Heart left ventricle (tissue), 16 donors: ENCODE data around the gene EXPH5. TPM values are rescaled to one million over a fixed set of nuclear protein-coding genes. Genes with fewer than 3 reads are reported as not detected.

Source experiments
- ATAC-seq, 4 donors: fragments of 200-7000 bp; cut with Tn5 transposase; one replicate each; pipeline ENCODE4 v1.9.1; 2020 to 2022; ENCODE audit warnings: moderate library complexity in 4 of 4, mild to moderate bottlenecking in 3 of 4, moderate number of reproducible peaks in 1 of 4
- DNase-seq, 5 donors: peaks; one replicate each; pipeline ENCODE4 v3.0.0-alpha.2; 2020
- H3K27ac ChIP-seq, 12 donors: fragments of 200-600 bp; sonication (generic) in 4 of 12; one replicate each; pipeline versions ENCODE4 v1.5.0 to v1.8.0; 2016 to 2022; ENCODE audit warnings: mild to moderate bottlenecking in 2 of 12
- H3K27me3 ChIP-seq, 9 donors: fragments of 200-600 bp; sonication (generic) in 2 of 9; one replicate each; pipeline versions ENCODE4 v1.5.1 to v1.8.0; 2016 to 2022; ENCODE audit warnings: mild to moderate bottlenecking in 3 of 9
- H3K36me3 ChIP-seq, 9 donors: fragments of 200-600 bp; sonication (generic) in 2 of 9; one replicate each; pipeline versions ENCODE4 v1.5.0 to v1.8.0; 2018 to 2022; ENCODE audit warnings: mild to moderate bottlenecking in 2 of 9
- H3K4me1 ChIP-seq, 12 donors: fragments of 200-600 bp; sonication (generic) in 4 of 12; one replicate each; pipeline versions ENCODE4 v1.5.0 to v1.8.0; 2016 to 2022; ENCODE audit warnings: mild to moderate bottlenecking in 3 of 12
- H3K4me3 ChIP-seq, 12 donors: fragments of 200-600 bp; sonication (generic) in 4 of 12; one replicate each; pipeline versions ENCODE4 v1.5.0 to v1.8.0; 2017 to 2022; ENCODE audit warnings: mild to moderate bottlenecking in 9 of 12, moderate library complexity in 4 of 12
- H3K9me3 ChIP-seq, 12 donors: fragments of 200-600 bp; sonication (generic) in 4 of 12; one replicate each; pipeline versions ENCODE4 v1.5.0 to v1.8.0; 2016 to 2022; ENCODE audit warnings: mild to moderate bottlenecking in 1 of 12
- POLR2A ChIP-seq, 2 donors: fragments of 450-650 bp; IDR thresholded peaks; one replicate each; pipeline ENCODE4 v1.6.1; 2017; ENCODE audit warnings: antibody characterized with exemption in 2 of 2, mild to moderate bottlenecking in 2 of 2, moderate library complexity in 2 of 2
- WGBS, 4 donors: extraction: QIAGEN DNeasy Blood & Tissue Kit in 2 of 4; methylation state at CpG; one replicate each; pipeline versions ENCODE4 v1.1.5 to v1.1.7; 2013 to 2018; 5-methylcytosine and 5-hydroxymethylcytosine counted together
- intact Hi-C, 10 donors: fragments of 100-400 bp; cut with DNase I; formaldehyde crosslinking; loops; one replicate each; pipeline versions ENCODE4 v1.11.1 to v1.14.2; 2022
- polyA plus RNA-seq, 2 donors: library from polyadenylated mRNA; stranded (reverse); fragments of 200-250 nt; gene quantifications; one replicate each; pipeline ENCODE4 v1.2.3, GENCODE V29; 2013
- total RNA-seq, 9 donors: library from RNA; depleted of rRNA in 2 of 9; stranded (reverse); fragments of >200 nt in 2 of 9; fragmentation: NEBNext Ultra II Directional in 3 of 9; extraction: Animal tissue kit (Norgen Biotek cat#: 25700) in 3 of 9; gene quantifications; one replicate each; pipeline versions ENCODE4 v1.1.0 to v1.2.4, GENCODE V29; 2016 to 2023
- TF ChIP-seq, protein P1 (sequence below), 12 donors: fragments of 200-600 bp; sonication (generic) in 4 of 12; IDR thresholded peaks; one replicate each; pipeline versions ENCODE4 v1.5.0 to v1.8.0; 2018 to 2022; ENCODE audit warnings: antibody characterized with exemption in 12 of 12, mild to moderate bottlenecking in 5 of 12
- donor health status: ischemic (EF 13 %, LVEDD 7.1; RV severe dilation, severe dysfunction).
- donor health status: healthy with polysubstance abuse.
- donor health status: DM: no; HTN: yes; CAD: no.
- donor health status: DM: no; HTN: no; CAD: no.
- donor health status: ischemic (EF 25% LVEDD 6.9; RV normal size, moderate dysfunction).
- donor health status: ischemic (EF 25% LVEDD 5.7; RV mildly dilated, moderate dysfunction).
- donor health status: healthy.
- donor health status: DM: yes; HTN: yes; CAD: no.
- donor health status: ischemic (EF 35%, LVEDD 5.7; RV mildly dilated, moderate dysfunction).
- donor health status: nonischemic (EF 11% LVEDD 7.7; RV severe dilation, severe dysfunction).
- donor health status: DM: yes; HTN: yes; CAD: no.
- donor health status: PGD.
- donor health status: ischemic (EF 29% LVEDD 5.4; RV normal size, mild dysfunction).
- donor health status: nonischemic (EF 23%, LVEDD 6.1; RV moderate dilation, normal function).

The EXPH5 gene
- total and polyA plus RNA-seq, 11 donors, result 0.14 to 4.2 (median 1.1) TPM

DNA sequence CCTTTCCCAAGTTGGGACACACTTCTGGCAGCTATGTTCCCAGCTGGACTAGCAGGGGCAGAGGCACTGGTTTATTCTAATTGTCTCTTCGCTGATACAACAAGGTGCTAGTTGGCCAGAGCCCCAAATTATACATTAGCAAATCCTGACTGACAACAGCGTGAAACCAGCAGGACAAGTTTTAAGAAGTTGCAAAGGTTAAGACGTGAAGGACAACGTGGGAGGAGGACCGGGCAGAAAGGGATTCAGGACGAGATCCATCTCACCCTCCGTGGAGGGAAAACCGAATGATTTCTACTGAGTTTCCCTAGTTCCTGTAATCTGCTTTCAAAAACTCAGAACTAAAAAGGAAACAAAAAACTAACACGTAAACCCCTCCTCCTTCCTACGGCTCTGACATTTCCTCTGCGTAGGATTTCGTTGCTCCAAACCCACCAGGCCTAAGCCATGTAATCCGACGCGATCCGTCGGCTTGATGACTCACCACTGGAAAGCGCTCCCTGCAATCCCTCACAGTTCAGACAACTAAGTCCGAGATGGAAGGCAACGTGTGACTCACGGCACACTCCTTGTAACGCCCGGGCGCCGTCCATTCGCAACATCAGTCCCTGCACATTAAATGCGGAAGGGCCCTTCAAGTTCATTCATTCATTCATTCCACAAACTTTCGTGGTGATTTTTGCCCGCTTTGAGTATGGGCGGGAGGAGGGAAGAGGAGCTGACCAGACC, 96.1 kb downstream of the EXPH5 start:
- no peaks in the 10 kb centered on the region for H3K36me3 ChIP-seq
- H3K4me1 ChIP-seq, result peaks cover 0 to 16% (median 5%) of the 10 kb centered on the region in 12 donors
- WGBS, 4 donors, result 3 to 6% (median 5%) methylated on average over 30 of the region's 30 CpGs
- ATAC-seq, result peak; percentile 97 to 98 (median 98)
- peak overlapping the region; percentile 84 to 98 (median 94) for H3K27ac ChIP-seq
- no peaks in the 10 kb centered on the region for H3K27me3 ChIP-seq
- TF ChIP-seq POLR2A (IDR thresholded peaks at IDR 0.05), result peak in 1 of 2 donors; percentile 82
- TF ChIP-seq, protein P1, sequence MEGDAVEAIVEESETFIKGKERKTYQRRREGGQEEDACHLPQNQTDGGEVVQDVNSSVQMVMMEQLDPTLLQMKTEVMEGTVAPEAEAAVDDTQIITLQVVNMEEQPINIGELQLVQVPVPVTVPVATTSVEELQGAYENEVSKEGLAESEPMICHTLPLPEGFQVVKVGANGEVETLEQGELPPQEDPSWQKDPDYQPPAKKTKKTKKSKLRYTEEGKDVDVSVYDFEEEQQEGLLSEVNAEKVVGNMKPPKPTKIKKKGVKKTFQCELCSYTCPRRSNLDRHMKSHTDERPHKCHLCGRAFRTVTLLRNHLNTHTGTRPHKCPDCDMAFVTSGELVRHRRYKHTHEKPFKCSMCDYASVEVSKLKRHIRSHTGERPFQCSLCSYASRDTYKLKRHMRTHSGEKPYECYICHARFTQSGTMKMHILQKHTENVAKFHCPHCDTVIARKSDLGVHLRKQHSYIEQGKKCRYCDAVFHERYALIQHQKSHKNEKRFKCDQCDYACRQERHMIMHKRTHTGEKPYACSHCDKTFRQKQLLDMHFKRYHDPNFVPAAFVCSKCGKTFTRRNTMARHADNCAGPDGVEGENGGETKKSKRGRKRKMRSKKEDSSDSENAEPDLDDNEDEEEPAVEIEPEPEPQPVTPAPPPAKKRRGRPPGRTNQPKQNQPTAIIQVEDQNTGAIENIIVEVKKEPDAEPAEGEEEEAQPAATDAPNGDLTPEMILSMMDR (IDR thresholded peaks at IDR 0.05), result no peak
- no peaks in the 10 kb centered on the region for H3K9me3 ChIP-seq
- peak overlapping the region; percentile 64 to 95 (median 73) for H3K4me3 ChIP-seq
- peak; percentile 84 to 92 (median 87) for DNase-seq
- intact Hi-C loops, result loop anchor here in 6 of 10 donors (1.0 to 10.0 kb wide), 6 partner anchors 30 to 273 kb away; partner anchors contain the start of genes C11orf65 (in 4 of the 6), ATM (in 1 of the 6), DDX10 (in 1 of the 6) and NPAT (in 1 of the 6)

DNA sequence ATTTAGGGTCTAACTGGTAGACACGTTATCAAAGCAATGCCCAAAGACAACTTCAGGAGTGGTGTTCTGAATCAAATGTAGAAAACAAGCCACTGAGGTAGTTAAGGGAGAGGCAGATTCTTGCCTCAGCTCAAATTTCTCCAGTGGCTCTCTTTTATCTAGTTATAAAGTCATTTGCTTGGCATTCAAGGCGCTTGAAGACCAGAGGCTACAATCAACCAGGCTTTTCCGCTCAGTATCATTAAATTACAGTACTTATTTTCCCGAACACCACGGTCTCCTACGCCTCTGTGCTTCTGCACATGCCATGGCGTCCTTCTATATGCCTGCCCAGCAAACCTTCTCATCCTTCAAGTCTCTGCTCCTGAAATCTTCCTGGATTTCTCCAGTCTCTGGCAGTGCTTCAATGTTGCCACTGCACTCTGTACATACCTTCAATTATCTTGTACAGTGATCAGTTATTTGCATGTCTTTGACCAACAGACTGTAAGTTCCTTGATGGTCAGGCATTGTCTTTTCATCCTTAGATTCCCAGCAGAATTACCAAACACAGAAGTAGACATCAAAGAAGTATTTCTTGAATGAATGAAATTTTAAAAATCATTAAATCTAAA, 96.8 kb downstream of the EXPH5 start:
- H3K4me3 ChIP-seq, result peak overlapping the region in 10 of 12 donors; percentile 64 to 95 (median 76)
- H3K9me3 ChIP-seq, result no peaks in the 10 kb centered on the region
- no peaks in the 10 kb centered on the region for H3K36me3 ChIP-seq
- H3K27ac ChIP-seq, result peak overlapping the region; percentile 84 to 98 (median 94)
- 88 to 95% (median 91%) methylated on average over 7 of the region's 7 CpGs for WGBS, 4 donors
- DNase-seq, result no peak
- peaks cover 0 to 16% (median 5%) of the 10 kb centered on the region in 12 donors for H3K4me1 ChIP-seq
- TF ChIP-seq, protein P1 (IDR thresholded peaks at IDR 0.05), result no peak
- TF ChIP-seq POLR2A (IDR thresholded peaks at IDR 0.05), result no peak
- H3K27me3 ChIP-seq, result no peaks in the 10 kb centered on the region
- intact Hi-C loops, result loop anchor here in 6 of 10 donors (1.0 to 10.0 kb wide), 5 partner anchors 29 to 272 kb away; partner anchors contain the start of genes C11orf65 (in 4 of the 6), ATM (in 1 of the 6), DDX10 (in 1 of the 6) and NPAT (in 1 of the 6)
- no peak for ATAC-seq

DNA sequence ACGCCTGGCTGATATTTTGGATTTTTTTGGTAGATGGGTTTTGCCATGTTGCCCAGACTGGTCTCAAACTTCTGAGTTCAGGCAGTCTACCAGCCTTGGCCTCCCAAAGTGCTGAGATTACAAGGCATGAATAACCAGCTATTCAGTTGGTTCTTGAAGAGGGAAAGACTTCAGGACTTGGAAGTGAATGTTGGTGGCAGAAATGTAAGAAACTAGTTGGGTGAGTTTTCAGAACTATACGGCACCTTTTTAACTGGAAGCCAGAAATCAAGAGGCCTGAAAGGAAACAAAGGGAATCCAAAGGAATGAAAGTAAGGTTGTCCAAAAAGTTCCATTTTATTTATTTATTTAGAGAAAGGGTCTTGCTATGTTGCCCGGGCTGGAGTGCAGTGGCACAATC, 98.2 kb downstream of the EXPH5 start:
- H3K27ac ChIP-seq, result no peak overlapping the region

More for the DNA sequence above, 98.2 kb downstream of the EXPH5 start:
- intact Hi-C loops, result loop anchor here in 4 of 10 donors (10.0 kb wide), 3 partner anchors 149 to 271 kb away; partner anchors contain the start of genes ATM (in 1 of the 4), DDX10 (in 1 of the 4) and NPAT (in 1 of the 4)
- no peaks in the 10 kb centered on the region for H3K9me3 ChIP-seq
- 88 to 100% (median 99%) methylated on average over 3 of the region's 3 CpGs for WGBS, 4 donors
- H3K36me3 ChIP-seq, result peaks cover 0 to 7% (median 4%) of the 10 kb centered on the region in 9 donors
- TF ChIP-seq, protein P1 (IDR thresholded peaks at IDR 0.05), result no peak
- TF ChIP-seq POLR2A (IDR thresholded peaks at IDR 0.05), result no peak
- ATAC-seq (no peak), DNase-seq (no peak)
- peaks cover 0 to 16% (median 5%) of the 10 kb centered on the region in 12 donors for H3K4me1 ChIP-seq
- no peaks in the 10 kb centered on the region for H3K27me3 ChIP-seq
- no peak overlapping the region for H3K4me3 ChIP-seq
